Measurements from ENCODE around the gene AURKAIP1.

AURKAIP1 gene

DNA sequence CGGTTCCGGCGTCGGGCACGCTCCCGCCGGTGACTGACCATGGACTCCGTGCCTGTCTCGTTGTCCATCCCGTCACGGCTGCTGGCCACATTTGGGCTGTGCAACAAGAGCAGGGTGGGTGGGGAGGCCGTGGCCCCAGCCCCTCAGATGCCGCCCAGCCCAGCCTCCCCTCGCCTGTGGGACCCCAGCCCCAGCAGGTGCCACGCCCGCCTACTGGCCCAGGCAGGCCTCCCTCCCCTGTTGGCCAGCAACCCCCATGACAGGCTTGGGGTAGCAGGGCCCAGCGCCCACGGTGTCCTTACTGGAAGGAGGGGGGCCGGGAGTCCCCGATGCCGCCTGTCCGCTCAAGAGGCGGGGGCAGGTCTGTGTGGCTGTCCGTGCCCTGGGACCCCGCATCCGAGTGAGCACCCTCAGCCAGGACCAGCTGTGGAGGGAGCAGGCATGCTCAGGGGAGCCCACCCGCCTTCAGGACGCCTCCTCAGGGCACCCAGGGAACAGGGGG lies 32.9 kb downstream of the AURKAIP1 start:
- ChIA-PET POLR2A (interaction anchor here (1.1 kb wide), 1 partner anchor 30 kb away, joined by 3 read pairs; no protein-coding TSS in a partner anchor), CTCF (interaction anchor here (0.9 to 8.3 kb wide), 3 partner anchors 9 to 30 kb away, joined by 3 to 138 read pairs (median 3); partner anchors contain the start of gene AURKAIP1)
- H3K4me3 ChIP-seq (ENCODE audit: low read depth, low read length), result no peak overlapping the region
- TF ChIP-seq CTCF (IDR thresholded peaks at IDR 0.05; ENCODE audit: insufficient read depth, low read length, missing control alignments), result no peak
- DNase-seq (ENCODE audit: low read depth, low spot score), result no peak

DNA sequence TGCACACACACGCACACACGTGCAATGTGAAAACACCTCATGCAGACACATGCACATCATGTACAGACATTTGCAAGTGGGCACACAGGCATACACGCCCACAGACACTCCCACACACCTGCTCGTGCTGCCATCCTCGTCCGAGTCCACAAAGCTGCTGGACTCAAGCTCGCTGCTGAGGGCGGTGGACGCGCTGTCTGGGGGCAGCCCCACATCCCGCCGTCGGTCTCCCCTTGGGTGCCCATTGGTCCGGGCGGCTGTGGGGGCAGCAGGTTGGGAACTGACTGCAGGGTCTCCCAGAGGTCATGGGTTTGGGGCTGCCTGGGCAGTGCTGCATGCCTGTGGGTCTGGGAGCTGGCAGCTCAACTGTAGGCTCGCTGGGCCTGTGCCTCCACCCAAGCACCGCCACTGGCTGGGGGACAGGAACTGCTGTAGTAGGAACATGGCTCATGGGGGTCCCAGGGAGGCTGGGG lies 33.4 kb downstream of the AURKAIP1 start:
- ChIA-PET POLR2A (no interaction called here), CTCF (interaction anchor here (0.9 to 8.3 kb wide), 3 partner anchors 10 to 30 kb away, joined by 3 to 138 read pairs (median 3); partner anchors contain the start of gene AURKAIP1)
- no peak for TF ChIP-seq CTCF (IDR thresholded peaks at IDR 0.05; ENCODE audit: insufficient read depth, low read length, missing control alignments)
- H3K4me3 ChIP-seq (ENCODE audit: low read depth, low read length), result no peak overlapping the region
- no peak for DNase-seq (ENCODE audit: low read depth, low spot score)

GRCh38 chr1:1340791-1341548 lies 34.0 kb downstream of the AURKAIP1 start:
- CTCF ChIA-PET, result interaction anchor here (0.9 to 8.3 kb wide), 2 partner anchors 11 to 31 kb away, joined by 3 to 138 read pairs; partner anchors contain the start of gene AURKAIP1
- TF ChIP-seq CTCF (IDR thresholded peaks at IDR 0.05; ENCODE audit: insufficient read depth, low read length, missing control alignments), result no peak
- POLR2A ChIA-PET, result no interaction called here
- H3K4me3 ChIP-seq (ENCODE audit: low read depth, low read length), result no peak overlapping the region
- DNase-seq (ENCODE audit: low read depth, low spot score), result no peak

- CTCF ChIA-PET, result no interaction called here
- TF ChIP-seq CTCF (IDR thresholded peaks at IDR 0.05; ENCODE audit: insufficient read depth, low read length, missing control alignments), result no peak
- H3K4me3 ChIP-seq (ENCODE audit: low read depth, low read length), result no peak overlapping the region
- POLR2A ChIA-PET, result interaction anchor here (1.2 kb wide), 1 partner anchor 10 kb away, joined by 3 read pairs; no protein-coding TSS in a partner anchor
- DNase-seq (ENCODE audit: low read depth, low spot score), result no peak
Measured at GRCh38 chr1:1340185-1340584, 34.8 kb downstream of the AURKAIP1 start.

GRCh38 chr1:1338278-1338677 lies 36.7 kb downstream of the AURKAIP1 start:
- DNase-seq (ENCODE audit: low read depth, low spot score), result no peak
- no peak for TF ChIP-seq CTCF (IDR thresholded peaks at IDR 0.05; ENCODE audit: insufficient read depth, low read length, missing control alignments)
- ChIA-PET CTCF (interaction anchor here (1.1 kb wide), 1 partner anchor 10 kb away, joined by 4 read pairs; no protein-coding TSS in a partner anchor), POLR2A (no interaction called here)
- H3K4me3 ChIP-seq (ENCODE audit: low read depth, low read length), result no peak overlapping the region

GRCh38 chr1:1337793-1338147 lies 37.2 kb downstream of the AURKAIP1 start:
- no peak for TF ChIP-seq CTCF (IDR thresholded peaks at IDR 0.05; ENCODE audit: insufficient read depth, low read length, missing control alignments)
- H3K4me3 ChIP-seq (ENCODE audit: low read depth, low read length), result no peak overlapping the region
- CTCF ChIA-PET, result no interaction called here
- no peak for DNase-seq (ENCODE audit: low read depth, low spot score)
- POLR2A ChIA-PET, result no interaction called here
